Measurements from ENCODE around the gene SEC14L1. TPM values are rescaled to one million over a fixed set of nuclear protein-coding genes. Genes with fewer than 3 reads are reported as not detected.

SEC14L1 gene
- total RNA-seq, 2 experiments from 2014 or later = 56.9 to 59.6 TPM

DNA sequence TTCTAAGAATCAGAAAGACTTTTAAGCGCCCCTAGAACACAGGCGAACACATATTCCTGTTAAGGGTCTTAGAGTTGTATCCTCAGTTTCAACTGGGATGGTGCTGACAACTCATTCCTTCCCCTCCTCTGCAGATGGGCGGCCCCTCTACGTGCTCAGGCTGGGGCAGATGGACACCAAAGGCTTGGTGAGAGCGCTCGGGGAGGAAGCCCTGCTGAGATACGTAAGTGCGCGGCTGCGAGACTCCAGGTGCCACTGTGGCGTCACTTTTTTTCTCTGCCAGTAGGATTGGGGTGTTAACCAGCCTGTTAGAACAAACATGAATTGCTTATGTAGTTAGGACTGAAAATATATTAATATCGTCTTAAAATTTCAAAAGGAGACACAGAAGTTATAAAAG, 62.7 kb downstream of the SEC14L1 start:
- Mint-ChIP-seq H3K27me3 (no peaks in the 10 kb centered on the region), H3K27ac (no peak overlapping the region), H3K4me1 (no peaks in the 10 kb centered on the region), H3K9me3 (no peaks in the 10 kb centered on the region), H3K4me3 (no peak overlapping the region), H3K36me3 (peaks cover 25% of the 10 kb centered on the region)
- DNase-seq = no peak

DNA sequence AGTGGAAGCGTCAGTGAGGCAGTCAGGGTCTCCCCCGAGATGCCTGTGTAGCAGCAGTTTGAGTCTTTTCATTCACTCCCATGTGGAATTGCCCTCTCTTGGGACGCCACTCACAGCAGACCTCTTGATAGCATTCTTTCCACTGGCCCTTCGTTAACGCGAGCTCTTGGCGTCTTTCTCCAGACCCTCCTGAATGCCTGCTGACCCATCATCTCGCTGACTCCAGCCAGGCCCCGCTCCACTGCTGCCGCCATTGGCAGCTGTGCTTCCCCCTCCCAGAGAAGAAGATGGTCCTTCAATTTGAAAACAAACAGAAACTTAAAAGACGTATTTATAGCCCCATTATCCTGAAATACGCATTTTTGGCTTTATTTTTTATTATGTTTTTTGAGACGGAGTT, 63.1 kb downstream of the SEC14L1 start:
- Mint-ChIP-seq H3K9me3 (no peaks in the 10 kb centered on the region), H3K27me3 (no peaks in the 10 kb centered on the region), H3K36me3 (peaks cover 21% of the 10 kb centered on the region), H3K4me1 (no peaks in the 10 kb centered on the region), H3K27ac (no peak overlapping the region), H3K4me3 (no peak overlapping the region)
- no peak for DNase-seq

DNA sequence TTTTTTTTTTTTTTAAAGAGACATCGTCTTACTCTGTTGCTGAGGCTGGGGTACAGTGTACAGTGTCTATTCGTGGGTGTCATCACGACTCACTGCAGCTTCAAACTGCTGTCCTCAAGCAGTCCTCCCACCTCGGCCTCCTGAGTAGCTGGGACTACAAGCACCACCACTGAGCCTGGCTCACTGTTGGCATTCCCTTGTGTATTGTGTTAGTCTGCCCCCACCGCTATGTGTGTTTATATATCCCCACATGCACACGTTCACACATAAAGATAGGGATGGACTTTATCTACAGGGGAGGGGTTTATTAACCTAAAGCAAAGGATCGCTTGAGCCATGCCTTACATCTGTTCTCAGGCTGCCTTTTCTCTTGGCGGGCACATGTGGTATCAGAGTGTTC, 63.8 kb downstream of the SEC14L1 start:
- H3K36me3 Mint-ChIP-seq = peaks cover 17% of the 10 kb centered on the region
- H3K27ac Mint-ChIP-seq = no peak overlapping the region
- H3K9me3 Mint-ChIP-seq = no peaks in the 10 kb centered on the region
- DNase-seq = no peak
- H3K4me3 Mint-ChIP-seq = no peak overlapping the region
- H3K4me1 Mint-ChIP-seq = no peaks in the 10 kb centered on the region
- no peaks in the 10 kb centered on the region for H3K27me3 Mint-ChIP-seq

DNA sequence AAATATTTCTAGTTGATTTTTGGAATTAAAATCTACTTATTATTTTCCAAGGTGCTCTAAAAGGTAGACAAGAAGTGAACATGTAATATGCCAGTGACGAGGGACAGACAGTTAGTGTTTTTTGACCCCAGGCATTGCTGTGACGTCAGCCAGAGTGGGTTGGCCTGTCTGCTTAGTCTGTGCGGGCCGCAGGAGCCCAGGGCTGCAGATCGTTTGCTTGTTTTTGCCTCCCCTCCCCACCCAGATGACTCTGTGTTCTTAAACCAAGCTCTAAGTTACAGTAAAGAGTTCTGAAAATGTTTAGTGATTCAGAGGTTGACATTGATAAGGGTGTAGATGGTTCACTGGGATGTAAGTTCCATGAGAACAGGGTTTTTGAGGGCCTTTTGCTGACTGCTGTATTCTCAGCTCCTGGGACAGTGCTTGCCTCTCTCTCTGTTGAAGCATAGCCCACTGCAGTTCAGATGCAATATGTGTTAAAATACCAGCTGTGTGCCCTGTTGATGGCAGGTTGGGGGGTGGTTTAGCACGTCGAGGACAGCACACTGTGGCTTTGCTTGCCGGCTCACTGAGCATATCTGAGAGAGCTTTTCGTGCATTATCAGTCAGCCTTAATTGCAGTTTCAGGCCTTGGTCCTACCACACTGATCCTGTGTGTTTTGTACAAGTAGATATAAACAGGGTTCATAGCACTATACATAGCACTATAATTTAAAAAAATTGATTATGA, 64.8 kb downstream of the SEC14L1 start:
- H3K27me3 Mint-ChIP-seq = no peaks in the 10 kb centered on the region
- H3K36me3 Mint-ChIP-seq = peaks cover 22% of the 10 kb centered on the region
- H3K27ac Mint-ChIP-seq = no peak overlapping the region
- no peaks in the 10 kb centered on the region for H3K9me3 Mint-ChIP-seq
- no peak overlapping the region for H3K4me3 Mint-ChIP-seq
- H3K4me1 Mint-ChIP-seq = no peaks in the 10 kb centered on the region
- no peak for DNase-seq

DNA sequence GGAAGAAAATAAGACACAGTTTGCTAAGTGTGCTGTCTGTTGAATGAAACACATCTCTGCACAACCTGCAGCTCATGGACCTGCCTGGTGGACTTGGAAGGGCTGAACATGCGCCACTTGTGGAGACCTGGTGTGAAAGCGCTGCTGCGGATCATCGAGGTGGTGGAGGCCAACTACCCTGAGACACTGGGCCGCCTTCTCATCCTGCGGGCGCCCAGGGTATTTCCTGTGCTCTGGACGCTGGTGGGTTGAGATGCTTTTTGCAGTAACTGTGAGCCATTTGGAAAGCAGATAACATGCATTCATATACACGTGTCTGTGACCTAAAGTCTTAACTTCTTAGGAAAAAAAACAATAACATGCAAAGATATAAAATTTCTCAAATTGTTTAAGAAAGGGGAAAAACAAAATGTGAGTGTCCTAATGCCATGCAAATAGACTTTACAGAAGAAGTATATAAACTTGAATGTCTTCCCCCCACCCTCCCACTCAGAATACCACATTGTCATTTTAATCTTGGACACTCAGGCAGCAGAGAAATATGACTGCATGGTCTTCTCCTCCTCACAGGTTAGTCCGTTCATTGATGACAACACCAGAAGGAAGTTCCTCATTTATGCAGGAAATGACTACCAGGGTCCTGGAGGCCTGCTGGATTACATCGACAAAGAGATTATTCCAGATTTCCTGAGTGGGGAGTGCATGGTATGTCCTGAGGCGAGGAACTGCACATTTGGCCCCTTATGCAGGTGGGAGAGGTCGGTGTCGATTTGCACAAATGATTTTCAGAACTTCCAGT, 65.6 kb downstream of the SEC14L1 start:
- Mint-ChIP-seq H3K4me3 (no peak overlapping the region), H3K27me3 (no peaks in the 10 kb centered on the region), H3K27ac (no peak overlapping the region), H3K36me3 (peaks cover 22% of the 10 kb centered on the region), H3K4me1 (no peaks in the 10 kb centered on the region), H3K9me3 (no peaks in the 10 kb centered on the region)
- DNase-seq = no peak

DNA sequence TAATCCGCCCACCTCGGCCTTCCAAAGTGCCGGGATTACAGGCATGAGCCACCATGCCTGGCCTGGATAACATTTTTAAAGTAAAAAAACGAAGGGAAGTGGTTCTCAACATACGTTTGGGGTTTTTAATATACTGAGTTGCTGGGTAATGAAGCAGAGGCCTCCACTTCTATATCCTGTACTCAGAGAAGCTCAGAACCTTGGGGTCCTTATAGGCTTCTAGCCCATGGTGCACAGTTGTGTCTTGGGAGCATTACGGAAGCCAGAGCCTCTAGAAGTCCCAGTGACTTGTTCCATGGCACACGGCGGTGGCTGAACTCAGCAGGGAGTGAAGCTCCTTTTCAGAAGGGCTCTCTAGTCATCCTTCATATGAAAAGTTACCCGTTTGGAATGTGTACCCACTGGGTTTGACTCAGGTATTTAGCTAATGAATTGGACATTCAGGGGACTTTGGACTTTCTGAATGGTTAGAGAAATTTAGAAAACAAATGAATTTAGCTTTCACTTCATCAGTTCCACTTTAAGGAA, 67.0 kb downstream of the SEC14L1 start:
- H3K4me1 Mint-ChIP-seq = no peaks in the 10 kb centered on the region
- peaks cover 23% of the 10 kb centered on the region for H3K36me3 Mint-ChIP-seq
- no peak overlapping the region for H3K4me3 Mint-ChIP-seq
- no peak overlapping the region for H3K27ac Mint-ChIP-seq
- no peaks in the 10 kb centered on the region for H3K9me3 Mint-ChIP-seq
- DNase-seq = no peak
- no peaks in the 10 kb centered on the region for H3K27me3 Mint-ChIP-seq

DNA sequence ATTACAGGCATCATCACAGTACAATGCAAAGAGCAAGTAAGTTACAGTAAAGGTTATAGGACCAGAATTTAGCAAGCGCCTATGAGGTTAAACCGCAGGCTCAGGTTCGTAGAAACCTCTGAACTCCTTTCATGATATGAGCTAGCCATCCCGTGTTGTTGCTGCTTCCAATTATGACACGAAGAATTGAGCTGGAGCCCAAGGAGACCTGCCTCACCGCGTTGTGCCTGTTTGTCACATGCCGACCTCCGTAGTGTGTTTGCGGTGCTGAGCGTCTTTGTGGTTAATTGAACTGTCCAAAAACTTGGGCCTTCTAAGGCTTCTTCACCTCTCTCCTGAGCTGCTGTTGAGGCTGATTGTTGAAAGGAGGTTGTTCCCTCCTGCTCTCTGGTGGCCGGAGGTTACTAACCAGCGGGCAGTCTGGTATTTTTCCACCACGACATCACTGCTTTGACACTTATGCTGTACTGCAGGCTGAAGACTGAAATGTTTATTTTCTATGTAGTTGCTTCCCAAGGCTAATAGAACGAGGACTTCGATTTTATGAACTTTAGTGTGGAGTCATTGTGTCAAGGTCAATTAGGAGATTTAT, 67.5 kb downstream of the SEC14L1 start:
- H3K4me3 Mint-ChIP-seq = no peak overlapping the region
- H3K36me3 Mint-ChIP-seq = peaks cover 23% of the 10 kb centered on the region
- H3K27ac Mint-ChIP-seq = no peak overlapping the region
- H3K27me3 Mint-ChIP-seq = no peaks in the 10 kb centered on the region
- H3K9me3 Mint-ChIP-seq = no peaks in the 10 kb centered on the region
- no peak for DNase-seq
- no peaks in the 10 kb centered on the region for H3K4me1 Mint-ChIP-seq

DNA sequence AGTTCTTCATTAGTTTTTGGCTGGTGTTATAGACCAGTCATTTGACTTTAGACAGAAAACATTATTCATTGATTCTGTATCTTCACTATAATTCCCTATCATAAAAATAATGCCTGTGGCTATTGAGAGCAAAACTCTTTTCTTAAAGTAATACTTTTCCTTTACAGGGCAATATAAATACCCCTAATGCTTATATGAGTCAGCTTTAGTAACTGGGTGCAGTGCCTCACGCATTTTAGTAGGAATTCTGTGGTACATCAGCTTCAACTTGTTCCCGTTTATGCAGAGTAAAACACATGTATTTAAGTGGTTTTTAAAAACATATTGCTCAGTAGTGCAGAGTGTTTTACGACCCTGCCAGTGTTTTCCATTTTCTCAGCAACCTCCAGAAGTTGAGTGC, 68.1 kb downstream of the SEC14L1 start:
- Mint-ChIP-seq H3K4me3 (no peak overlapping the region), H3K27me3 (no peaks in the 10 kb centered on the region), H3K9me3 (no peaks in the 10 kb centered on the region), H3K27ac (no peak overlapping the region), H3K4me1 (no peaks in the 10 kb centered on the region), H3K36me3 (peaks cover 21% of the 10 kb centered on the region)
- no peak for DNase-seq

DNA sequence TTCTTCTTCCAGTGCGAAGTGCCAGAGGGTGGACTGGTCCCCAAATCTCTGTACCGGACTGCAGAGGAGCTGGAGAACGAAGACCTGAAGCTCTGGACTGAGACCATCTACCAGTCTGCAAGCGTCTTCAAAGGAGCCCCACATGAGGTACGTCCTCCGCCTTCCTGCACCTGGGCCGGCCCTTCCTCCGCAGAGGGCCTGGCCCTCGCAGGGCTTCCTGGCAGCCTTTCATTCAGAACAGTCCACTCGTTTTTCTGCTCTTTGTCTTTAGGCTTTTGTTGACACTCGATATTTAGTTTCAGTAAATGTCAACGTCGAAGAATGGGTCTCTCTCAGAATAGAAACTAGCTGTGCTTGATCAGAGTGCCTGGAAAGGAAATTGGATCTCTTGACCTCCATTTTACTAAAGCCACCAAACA, 68.6 kb downstream of the SEC14L1 start:
- Mint-ChIP-seq H3K4me3 (no peak overlapping the region), H3K27ac (no peak overlapping the region), H3K9me3 (no peaks in the 10 kb centered on the region), H3K36me3 (peaks cover 22% of the 10 kb centered on the region), H3K4me1 (no peaks in the 10 kb centered on the region), H3K27me3 (no peaks in the 10 kb centered on the region)
- no peak for DNase-seq

DNA sequence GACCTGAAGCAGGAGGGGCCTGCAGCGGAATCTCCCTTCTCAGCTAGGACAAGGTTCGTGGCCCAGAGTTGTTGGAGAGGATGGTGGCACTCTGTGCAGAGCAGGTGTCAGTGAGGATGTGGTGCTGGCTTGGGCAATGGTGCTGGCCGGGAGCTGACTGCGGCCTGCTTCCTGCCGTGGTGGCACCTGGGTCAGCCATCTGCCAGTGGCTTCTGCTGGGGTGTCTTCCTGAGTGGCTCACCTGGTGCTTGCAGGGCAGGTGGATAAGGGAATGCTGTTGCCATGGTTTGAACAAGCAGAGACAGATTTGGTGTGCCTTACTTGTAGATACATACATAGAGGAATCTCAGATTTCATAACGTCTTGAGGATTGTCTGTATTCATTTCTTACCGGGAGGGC, 69.6 kb downstream of the SEC14L1 start:
- Mint-ChIP-seq H3K36me3 (peaks cover 26% of the 10 kb centered on the region), H3K27ac (no peak overlapping the region), H3K4me3 (no peak overlapping the region), H3K4me1 (no peaks in the 10 kb centered on the region), H3K9me3 (no peaks in the 10 kb centered on the region), H3K27me3 (no peaks in the 10 kb centered on the region)
- no peak for DNase-seq

DNA sequence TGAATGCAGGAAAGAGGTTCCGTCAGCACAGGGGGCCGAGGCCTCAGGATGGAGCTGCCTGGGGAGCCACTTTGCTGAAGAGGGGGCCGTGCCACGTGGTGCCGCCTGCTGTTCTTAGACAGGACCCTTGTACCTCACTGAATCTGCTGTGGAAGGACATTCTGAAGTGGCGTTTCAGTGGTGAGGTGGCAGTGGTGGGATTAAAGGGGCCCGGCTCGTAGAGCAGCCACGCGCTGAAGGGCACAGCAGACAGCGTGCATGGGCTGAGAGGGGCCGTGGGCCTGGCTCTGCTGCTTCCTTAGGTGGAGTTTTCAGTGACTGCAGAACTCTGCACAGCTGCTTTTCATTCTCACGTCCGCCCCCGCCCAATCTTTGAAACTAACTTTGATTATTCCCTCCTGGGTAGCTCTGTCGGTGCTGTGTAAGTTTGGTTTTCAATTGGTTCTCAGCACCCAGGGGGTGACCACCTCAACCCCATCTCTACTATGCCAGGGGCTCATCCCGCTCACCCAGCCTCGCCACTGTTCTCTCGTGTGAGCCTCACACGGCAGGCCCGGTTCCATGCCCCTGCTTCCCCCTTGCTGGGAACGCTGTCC, 70.3 kb downstream of the SEC14L1 start:
- peaks cover 26% of the 10 kb centered on the region for H3K36me3 Mint-ChIP-seq

DNA sequence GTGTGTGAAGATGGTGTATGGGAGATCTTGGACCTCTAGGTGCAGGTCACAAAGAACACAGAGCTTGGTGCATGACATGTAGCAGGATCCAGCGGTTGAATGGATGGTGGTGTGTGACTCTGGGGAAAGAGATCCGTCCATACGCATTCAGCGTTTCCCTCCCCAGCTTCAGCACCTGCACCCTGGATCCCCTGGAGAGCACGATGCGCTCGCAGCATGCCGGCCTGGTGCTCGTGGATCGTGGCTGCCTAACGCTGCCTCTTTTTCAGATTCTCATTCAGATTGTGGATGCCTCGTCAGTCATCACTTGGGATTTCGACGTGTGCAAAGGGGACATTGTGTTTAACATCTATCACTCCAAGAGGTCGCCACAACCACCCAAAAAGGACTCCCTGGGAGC, 70.9 kb downstream of the SEC14L1 start:
- peaks cover 20% of the 10 kb centered on the region for H3K36me3 Mint-ChIP-seq
- no peak overlapping the region for H3K4me3 Mint-ChIP-seq
- H3K9me3 Mint-ChIP-seq = no peaks in the 10 kb centered on the region
- no peaks in the 10 kb centered on the region for H3K4me1 Mint-ChIP-seq
- no peak overlapping the region for H3K27ac Mint-ChIP-seq
- DNase-seq = no peak
- no peaks in the 10 kb centered on the region for H3K27me3 Mint-ChIP-seq

More for the DNA sequence above, 70.3 kb downstream of the SEC14L1 start:
- DNase-seq = no peak
- Mint-ChIP-seq H3K9me3 (no peaks in the 10 kb centered on the region), H3K27me3 (no peaks in the 10 kb centered on the region), H3K27ac (no peak overlapping the region), H3K4me3 (no peak overlapping the region), H3K4me1 (no peaks in the 10 kb centered on the region)

DNA sequence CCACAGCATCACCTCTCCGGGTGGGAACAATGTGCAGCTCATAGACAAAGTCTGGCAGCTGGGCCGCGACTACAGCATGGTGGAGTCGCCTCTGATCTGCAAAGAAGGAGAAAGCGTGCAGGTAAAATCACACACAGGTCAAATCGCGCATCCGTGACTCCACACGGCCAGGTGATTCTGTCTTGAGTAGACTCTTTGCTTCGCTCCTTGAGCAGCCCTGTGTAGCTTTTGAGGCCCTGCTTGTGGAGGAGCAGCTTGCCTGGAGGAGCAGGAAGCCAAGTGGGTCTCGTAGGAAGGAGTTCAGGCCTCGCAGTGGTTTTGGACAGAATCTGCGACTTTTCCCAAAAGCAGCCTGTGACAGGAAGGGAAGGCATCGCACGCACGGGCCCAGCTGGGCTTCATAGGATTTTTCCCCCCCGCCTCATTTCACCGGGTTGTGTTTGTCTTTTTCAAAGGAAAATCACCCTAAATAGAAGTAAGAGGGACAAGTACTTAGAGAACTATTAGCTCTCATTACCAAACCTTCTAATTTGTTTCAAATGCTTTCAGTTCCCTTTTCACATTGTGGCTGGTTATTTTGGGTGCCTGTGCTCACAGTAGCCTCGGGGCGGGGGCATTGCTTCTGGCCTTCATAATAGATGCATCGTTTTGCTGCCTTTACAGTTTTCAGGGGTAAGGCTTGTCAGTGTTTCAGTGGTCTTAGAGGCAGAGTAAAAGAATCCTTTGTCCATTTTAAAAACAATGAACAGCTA, 71.5 kb downstream of the SEC14L1 start:
- no peaks in the 10 kb centered on the region for H3K4me1 Mint-ChIP-seq
- DNase-seq = no peak
- H3K36me3 Mint-ChIP-seq = peaks cover 19% of the 10 kb centered on the region
- H3K9me3 Mint-ChIP-seq = no peaks in the 10 kb centered on the region
- H3K27me3 Mint-ChIP-seq = no peaks in the 10 kb centered on the region
- H3K4me3 Mint-ChIP-seq = no peak overlapping the region
- H3K27ac Mint-ChIP-seq = no peak overlapping the region

DNA sequence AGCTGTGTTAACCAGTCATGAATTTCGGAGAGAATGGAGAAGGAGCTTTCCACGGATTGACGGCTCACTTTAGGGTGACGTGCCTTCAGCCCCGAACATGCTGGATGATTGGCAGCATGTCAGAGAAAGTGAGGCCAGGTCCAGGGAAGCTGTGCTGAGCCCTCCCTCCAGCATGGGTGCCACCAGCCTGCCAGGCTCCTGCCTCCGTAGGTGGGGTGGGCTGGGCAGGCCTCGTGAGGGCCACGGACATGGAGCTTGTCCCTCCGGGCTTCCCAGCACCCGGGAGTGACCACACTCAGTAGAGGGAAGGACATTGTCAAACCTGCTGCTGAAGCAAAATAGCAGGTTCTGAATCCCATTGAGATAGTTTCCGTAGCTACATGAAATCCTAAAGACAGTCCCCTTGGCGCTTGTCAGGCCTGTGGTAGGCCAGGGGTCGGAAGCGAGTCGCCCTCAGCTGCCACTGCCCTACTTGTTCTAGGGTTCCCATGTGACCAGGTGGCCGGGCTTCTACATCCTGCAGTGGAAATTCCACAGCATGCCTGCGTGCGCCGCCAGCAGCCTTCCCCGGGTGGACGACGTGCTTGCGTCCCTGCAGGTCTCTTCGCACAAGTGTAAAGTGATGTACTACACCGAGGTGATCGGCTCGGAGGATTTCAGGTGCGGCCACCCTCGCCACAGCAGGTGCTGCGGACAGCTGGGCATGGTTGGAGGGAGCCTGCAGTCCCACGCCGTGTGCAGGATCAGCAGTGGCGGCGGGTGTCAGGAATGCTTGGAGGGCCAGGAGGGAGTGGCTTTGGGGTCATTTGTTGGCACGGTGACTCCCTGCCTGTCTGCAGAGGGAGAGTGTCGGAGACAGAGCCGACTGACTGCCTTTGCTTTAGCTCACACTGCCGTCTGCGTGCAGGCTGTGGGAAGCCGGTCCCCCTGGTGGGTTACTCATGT, 72.3 kb downstream of the SEC14L1 start:
- H3K27me3 Mint-ChIP-seq = no peaks in the 10 kb centered on the region
- no peaks in the 10 kb centered on the region for H3K9me3 Mint-ChIP-seq
- H3K4me1 Mint-ChIP-seq = no peaks in the 10 kb centered on the region
- peaks cover 19% of the 10 kb centered on the region for H3K36me3 Mint-ChIP-seq
- no peak overlapping the region for H3K27ac Mint-ChIP-seq
- no peak overlapping the region for H3K4me3 Mint-ChIP-seq
- DNase-seq = no peak

All from activated naive CD8-positive, alpha-beta T cell treated with anti-CD3 and anti-CD28 coated beads for 36 hours (primary cell).